ENCODE results near the gene CIBAR2. TPM values are rescaled to one million over a fixed set of nuclear protein-coding genes. Genes with fewer than 3 reads are reported as not detected.

The CIBAR2 gene
- total and polyA plus RNA-seq, 2 experiments from 2014 or later = not detected

GRCh38 chr16:85077576-85078125 lies 34.6 kb downstream of the CIBAR2 start:
- no peaks in the 10 kb centered on the region for H3K9me3 Mint-ChIP-seq
- no peaks in the 10 kb centered on the region for H3K79me2 ChIP-seq (replicated peaks; ENCODE audit: insufficient read depth)
- no peaks in the 10 kb centered on the region for H3K9me2 ChIP-seq (ENCODE audit: insufficient read depth)
- no peaks in the 10 kb centered on the region for H3K36me3 ChIP-seq (ENCODE audit: insufficient read depth)
- no peak overlapping the region for H3K27ac ChIP-seq (ENCODE audit: low read depth)
- peaks cover 32% of the 10 kb centered on the region for H3K4me1 Mint-ChIP-seq
- TF ChIP-seq CTCF (conservative IDR thresholded peaks at IDR 0.05; ENCODE audit: low read depth in 2 of 2) (no peak), REST (IDR thresholded peaks at IDR 0.05; ENCODE audit: unreplicated experiment) (no peak), JUNB (IDR thresholded peaks at IDR 0.05; ENCODE audit: unreplicated experiment) (no peak), STAT1 (IDR thresholded peaks at IDR 0.05; ENCODE audit: unreplicated experiment) (no peak), CREB1 (CRISPR knock-in tag; IDR thresholded peaks at IDR 0.05; ENCODE audit: low read depth) (no peak), POLR2AphosphoS5 (IDR thresholded peaks at IDR 0.05; ENCODE audit: low read depth) (no peak), ZNF331 (CRISPR knock-in tag; IDR thresholded peaks at IDR 0.05; ENCODE audit: low read depth) (no peak), ZNF462 (CRISPR knock-in tag; IDR thresholded peaks at IDR 0.05) (no peak), EZH2phosphoT487 (IDR thresholded peaks at IDR 0.05; ENCODE audit: unreplicated experiment) (no peak), ETS1 (IDR thresholded peaks at IDR 0.05) (no peak), ZNF114 (CRISPR knock-in tag; IDR thresholded peaks at IDR 0.05) (no peak), NANOG (IDR thresholded peaks at IDR 0.05; ENCODE audit: borderline replicate concordance) (no peak), EZH2 (IDR thresholded peaks at IDR 0.05; ENCODE audit: low read depth, unreplicated experiment) (no peak)
- peaks cover 21% of the 10 kb centered on the region for H3K4me1 ChIP-seq (ENCODE audit: insufficient read depth)
- ATAC-seq (no peak), DNase-seq (ENCODE audit: low spot score) (no peak)
- H3K27ac Mint-ChIP-seq = no peak overlapping the region
- no peak overlapping the region for H3K4me3 Mint-ChIP-seq
- peaks cover 4% of the 10 kb centered on the region; the same call in 1 of the 3 replicates for H3K36me3 Mint-ChIP-seq (ENCODE audit: low read depth)
- H2AFZ ChIP-seq = no peak overlapping the region
- H4K20me1 ChIP-seq (replicated peaks; ENCODE audit: insufficient read depth) = no peaks in the 10 kb centered on the region; the same call in 1 of the 2 replicates
- H3K4me3 ChIP-seq = no peak overlapping the region
- no peak overlapping the region for H3K4me2 ChIP-seq
- H3K27me3 ChIP-seq (ENCODE audit: insufficient read depth) = peaks cover 18% of the 10 kb centered on the region
- peaks cover 8% of the 10 kb centered on the region for H3F3A ChIP-seq (replicated peaks; ENCODE audit: low read depth)
- peaks cover 37% of the 10 kb centered on the region for H3K27me3 Mint-ChIP-seq (ENCODE audit: insufficient read depth, low read depth, poor library complexity)
